ENCODE results near the gene MACROD1. TPM values are rescaled to one million over a fixed set of nuclear protein-coding genes. Genes with fewer than 3 reads are reported as not detected.

The MACROD1 gene
- total RNA-seq, 2 donors from 2014 or later: 50.7 to 59.0 TPM

DNA sequence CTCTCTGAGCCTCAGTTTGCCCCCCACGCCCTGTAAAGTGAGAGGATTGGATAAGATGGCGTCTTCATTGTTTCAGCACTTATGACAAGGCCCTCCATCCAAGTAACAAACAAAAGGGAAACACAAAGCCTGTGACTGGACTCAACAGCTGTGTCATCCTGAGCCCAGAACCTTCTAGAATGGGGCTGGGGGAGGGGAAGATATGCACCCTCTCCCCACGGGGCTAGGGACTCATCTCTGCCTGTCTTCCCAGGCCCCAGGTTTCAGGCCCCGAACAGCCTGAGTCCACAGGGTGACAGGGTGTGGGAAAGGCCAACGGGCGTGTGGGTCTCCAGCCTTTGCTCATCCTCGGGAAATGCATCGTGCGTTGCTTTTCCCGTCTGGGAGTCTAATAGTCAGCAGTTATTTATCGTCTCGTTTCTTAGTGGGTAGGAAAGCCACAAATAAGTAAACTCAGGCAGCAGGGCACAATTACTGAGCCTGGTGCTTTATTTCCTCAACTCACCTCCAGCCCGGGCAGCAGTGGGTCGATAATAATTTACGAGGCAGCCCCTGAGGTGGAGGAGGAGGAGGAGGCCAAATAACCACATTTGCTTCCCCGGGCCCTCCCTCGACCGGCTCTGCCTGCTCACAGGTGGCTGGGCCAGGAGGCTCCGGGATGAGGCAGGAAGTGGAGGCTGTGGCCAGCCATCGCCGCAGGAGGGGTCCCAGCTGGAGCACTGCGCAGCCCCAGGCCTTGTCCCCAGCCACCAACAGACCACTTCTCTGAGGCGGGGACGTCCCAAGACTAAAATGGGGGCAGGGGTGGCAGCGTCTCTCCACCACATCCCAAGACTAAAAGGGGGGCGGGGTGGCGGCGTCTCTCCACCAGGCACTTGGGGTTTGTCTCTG lies 75.8 kb downstream of the MACROD1 start:
- Histone ChIP-seq H3K36me3 (no peaks in the 10 kb centered on the region), H3K9me3 (no peaks in the 10 kb centered on the region), H3K4me3 (no peak overlapping the region), H3K27me3 (no peaks in the 10 kb centered on the region), H3K27ac (no peak overlapping the region), H3K4me1 (peaks cover 0 to 16% of the 10 kb centered on the region in 2 donors)
- no peak for DNase-seq (ENCODE audit: low spot score)
- TF ChIP-seq, protein P1, sequence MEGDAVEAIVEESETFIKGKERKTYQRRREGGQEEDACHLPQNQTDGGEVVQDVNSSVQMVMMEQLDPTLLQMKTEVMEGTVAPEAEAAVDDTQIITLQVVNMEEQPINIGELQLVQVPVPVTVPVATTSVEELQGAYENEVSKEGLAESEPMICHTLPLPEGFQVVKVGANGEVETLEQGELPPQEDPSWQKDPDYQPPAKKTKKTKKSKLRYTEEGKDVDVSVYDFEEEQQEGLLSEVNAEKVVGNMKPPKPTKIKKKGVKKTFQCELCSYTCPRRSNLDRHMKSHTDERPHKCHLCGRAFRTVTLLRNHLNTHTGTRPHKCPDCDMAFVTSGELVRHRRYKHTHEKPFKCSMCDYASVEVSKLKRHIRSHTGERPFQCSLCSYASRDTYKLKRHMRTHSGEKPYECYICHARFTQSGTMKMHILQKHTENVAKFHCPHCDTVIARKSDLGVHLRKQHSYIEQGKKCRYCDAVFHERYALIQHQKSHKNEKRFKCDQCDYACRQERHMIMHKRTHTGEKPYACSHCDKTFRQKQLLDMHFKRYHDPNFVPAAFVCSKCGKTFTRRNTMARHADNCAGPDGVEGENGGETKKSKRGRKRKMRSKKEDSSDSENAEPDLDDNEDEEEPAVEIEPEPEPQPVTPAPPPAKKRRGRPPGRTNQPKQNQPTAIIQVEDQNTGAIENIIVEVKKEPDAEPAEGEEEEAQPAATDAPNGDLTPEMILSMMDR (IDR thresholded peaks at IDR 0.05): no peak

DNA sequence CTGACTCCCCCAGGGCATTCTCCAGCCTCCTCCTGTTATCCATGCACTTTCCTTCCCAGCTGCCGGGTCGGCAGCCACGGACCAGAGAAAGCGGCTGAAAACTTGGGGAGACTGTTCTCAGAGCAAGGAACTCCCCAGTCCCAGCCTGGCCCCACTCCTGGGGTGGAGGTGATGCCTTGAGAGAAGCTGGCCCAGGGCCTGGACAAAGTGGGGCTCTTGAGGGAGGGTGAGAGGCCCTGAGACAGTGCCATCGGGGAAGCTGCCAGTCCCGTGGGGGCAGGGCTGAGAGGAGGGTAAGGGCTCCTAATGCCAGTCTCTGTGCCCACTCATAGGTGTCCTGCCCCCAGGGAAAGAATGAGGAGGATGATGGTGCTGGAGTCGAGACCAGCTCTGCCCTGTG lies 76.4 kb downstream of the MACROD1 start:
- TF ChIP-seq, protein P1 (IDR thresholded peaks at IDR 0.05): no peak
- DNase-seq (ENCODE audit: low spot score): no peak
- H3K4me1 ChIP-seq: peaks cover 0 to 18% of the 10 kb centered on the region in 2 donors

DNA sequence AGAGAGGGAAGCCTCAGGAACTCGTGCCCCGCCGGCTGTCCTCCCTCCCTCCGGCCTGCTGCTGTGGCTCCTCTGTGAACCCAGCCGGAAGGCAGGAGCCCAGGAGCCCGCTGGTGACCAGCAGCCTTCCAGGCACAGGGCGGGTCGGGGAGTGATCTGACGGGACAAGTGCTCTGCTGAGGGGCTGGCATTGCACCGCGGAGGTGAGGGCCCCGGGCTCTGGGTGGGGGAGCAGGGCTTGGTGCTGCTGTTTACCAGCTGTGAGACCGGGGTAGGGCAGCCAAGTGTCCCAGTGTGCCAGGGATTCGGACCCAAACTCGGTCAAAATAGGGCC lies 76.9 kb downstream of the MACROD1 start:
- TF ChIP-seq, protein P1 (IDR thresholded peaks at IDR 0.05): no peak
- Histone ChIP-seq H3K27me3 (no peaks in the 10 kb centered on the region), H3K27ac (no peak overlapping the region), H3K4me3 (no peak overlapping the region), H3K4me1 (peaks cover 0 to 23% of the 10 kb centered on the region in 2 donors), H3K36me3 (no peaks in the 10 kb centered on the region), H3K9me3 (no peaks in the 10 kb centered on the region)
- DNase-seq (ENCODE audit: low spot score): no peak

More for the DNA sequence above, 76.4 kb downstream of the MACROD1 start:
- Histone ChIP-seq H3K27ac (no peak overlapping the region), H3K4me3 (no peak overlapping the region), H3K36me3 (no peaks in the 10 kb centered on the region), H3K9me3 (no peaks in the 10 kb centered on the region), H3K27me3 (no peaks in the 10 kb centered on the region)

DNA sequence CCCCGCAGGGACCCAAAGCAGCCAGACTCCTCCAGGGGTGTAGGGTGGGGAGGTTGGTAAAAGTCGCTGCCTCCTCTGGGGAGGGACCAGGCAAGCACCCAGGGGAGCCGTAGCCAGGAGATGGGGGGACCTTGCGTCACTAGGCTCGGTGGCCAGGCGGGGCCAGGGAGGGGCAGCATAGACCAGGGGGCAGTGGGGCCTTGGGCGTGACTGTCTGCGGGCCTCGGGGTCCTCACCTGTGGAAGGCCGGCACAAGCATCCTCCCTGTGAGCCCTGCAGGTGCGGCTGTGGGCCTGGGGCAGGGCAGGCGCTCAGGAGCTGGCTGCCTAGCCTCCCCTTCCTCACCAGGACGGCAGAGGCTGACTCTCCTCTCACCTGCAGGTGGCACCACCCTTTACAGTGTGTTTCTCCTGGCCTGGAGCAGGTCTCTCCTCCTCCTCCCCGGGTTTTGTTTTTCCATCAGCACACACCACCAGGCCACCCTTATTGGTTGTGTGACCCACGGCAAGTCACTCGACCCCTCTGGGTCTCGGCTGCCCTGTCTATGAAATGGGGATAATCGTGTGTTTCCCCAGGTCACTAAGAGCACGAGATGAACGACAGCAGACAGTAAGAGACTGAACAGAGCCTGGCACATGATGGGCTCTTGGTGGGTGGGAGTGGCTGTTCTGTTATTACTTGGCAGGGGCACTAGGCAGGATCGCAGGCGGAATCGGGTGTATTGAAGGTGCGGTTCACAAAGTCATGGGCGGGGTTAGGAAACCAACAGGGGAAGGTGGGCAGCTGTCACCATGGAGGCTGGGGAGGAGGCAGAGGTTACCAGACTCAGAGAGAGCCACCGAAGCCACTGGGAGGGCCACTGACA lies 77.5 kb downstream of the MACROD1 start:
- Histone ChIP-seq H3K4me1 (peaks cover 0 to 29% of the 10 kb centered on the region in 2 donors), H3K36me3 (no peaks in the 10 kb centered on the region), H3K9me3 (no peaks in the 10 kb centered on the region), H3K4me3 (no peak overlapping the region), H3K27me3 (no peaks in the 10 kb centered on the region), H3K27ac (no peak overlapping the region)
- TF ChIP-seq, protein P1 (IDR thresholded peaks at IDR 0.05): peak in 1 of 2 donors; percentile 16
- DNase-seq (ENCODE audit: low spot score): no peak

DNA sequence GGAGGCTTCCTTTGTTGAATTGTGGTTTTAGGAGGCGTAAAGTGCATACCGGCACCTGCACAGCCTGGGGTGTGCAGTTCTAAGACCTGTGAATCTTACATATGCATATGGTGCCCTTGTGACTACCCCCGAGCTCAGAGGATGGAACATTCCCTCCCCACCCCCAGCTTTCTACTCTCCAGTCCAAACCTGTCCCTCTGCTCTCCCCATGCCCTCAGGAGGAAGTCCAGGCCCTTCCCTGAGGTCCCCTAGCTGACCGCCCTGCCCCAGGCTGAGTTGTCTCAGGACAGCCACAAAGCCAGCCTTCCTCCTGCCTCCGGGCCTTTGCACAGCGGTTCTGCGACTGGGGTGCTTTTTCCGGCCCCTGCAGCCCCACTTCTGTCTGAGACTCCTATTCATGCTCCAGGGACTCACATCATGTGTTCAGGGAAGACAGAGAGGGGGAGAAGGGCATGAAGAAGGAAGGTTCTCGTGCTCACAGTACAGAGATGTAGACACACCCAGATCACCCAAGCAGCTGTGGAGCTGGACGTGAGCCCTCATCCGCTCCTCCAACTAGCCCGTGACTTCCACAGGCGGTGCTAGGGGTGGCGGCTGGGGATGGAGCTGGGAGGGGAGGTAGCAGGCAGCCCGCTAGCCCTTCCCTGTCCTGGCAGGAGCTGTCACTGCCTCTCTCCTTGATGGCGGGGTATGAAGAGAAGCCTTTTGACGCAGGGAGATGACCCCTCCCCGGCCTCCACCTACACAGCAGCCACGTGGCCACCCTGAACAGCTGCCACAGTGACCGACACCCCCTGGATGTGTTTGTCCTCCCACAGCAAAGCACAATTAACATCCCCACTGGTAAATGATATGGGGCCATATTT lies 79.4 kb downstream of the MACROD1 start:
- H3K4me1 ChIP-seq: peaks cover 0 to 37% of the 10 kb centered on the region in 2 donors
- H3K9me3 ChIP-seq: no peaks in the 10 kb centered on the region
- no peak overlapping the region for H3K4me3 ChIP-seq
- TF ChIP-seq, protein P1 (IDR thresholded peaks at IDR 0.05): no peak
- H3K27me3 ChIP-seq: no peaks in the 10 kb centered on the region
- H3K36me3 ChIP-seq: no peaks in the 10 kb centered on the region
- no peak for DNase-seq (ENCODE audit: low spot score)
- no peak overlapping the region for H3K27ac ChIP-seq
